NCI-H1930 (cell line): ENCODE results near the gene LRP1.

Source experiments
- DNase-seq, 2 experiments: peaks; one replicate each; lab custom pipeline; 2025; lab: John Stamatoyannopoulos, UW

LRP1 gene

DNA sequence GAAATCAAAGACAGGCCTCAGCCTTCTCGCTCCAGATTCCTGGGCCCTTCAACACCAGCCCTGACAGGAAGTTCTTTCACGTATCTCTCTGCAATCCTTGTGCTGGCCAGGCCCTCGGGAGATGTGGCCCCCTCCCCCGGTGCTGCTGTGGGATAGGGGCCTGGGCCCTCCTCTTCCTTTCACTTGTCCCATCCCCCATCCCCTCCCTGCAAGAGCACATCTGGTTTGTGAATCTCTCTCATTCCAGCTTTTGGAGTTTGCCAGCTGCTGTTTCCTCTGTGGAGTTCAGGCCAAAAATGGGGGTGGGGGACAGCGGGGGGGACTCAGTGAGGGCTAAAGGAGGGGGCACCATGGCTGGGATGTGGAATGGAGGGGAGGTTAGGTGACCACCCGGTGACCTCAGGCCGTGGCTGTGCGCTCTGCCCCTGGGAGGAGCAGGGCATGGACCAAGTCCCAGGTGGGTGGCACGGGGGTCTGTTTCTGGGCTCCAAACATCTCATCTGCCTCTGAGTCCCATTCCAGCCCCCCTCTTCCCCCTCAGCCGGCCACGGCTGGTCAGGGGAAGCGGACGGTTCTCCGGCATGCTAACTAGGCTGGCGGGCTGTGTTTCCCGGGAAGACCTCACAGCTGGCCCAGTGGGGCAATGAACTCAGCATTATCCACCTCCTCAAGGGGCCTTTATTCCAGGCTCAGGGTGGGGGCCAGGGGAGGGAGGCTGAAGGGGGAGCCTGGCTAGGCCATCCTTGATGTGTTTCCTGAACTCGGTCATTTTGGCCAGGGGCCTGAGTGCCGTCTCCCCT lies 7.4 kb downstream of the LRP1 start:
- no peak for DNase-seq

DNA sequence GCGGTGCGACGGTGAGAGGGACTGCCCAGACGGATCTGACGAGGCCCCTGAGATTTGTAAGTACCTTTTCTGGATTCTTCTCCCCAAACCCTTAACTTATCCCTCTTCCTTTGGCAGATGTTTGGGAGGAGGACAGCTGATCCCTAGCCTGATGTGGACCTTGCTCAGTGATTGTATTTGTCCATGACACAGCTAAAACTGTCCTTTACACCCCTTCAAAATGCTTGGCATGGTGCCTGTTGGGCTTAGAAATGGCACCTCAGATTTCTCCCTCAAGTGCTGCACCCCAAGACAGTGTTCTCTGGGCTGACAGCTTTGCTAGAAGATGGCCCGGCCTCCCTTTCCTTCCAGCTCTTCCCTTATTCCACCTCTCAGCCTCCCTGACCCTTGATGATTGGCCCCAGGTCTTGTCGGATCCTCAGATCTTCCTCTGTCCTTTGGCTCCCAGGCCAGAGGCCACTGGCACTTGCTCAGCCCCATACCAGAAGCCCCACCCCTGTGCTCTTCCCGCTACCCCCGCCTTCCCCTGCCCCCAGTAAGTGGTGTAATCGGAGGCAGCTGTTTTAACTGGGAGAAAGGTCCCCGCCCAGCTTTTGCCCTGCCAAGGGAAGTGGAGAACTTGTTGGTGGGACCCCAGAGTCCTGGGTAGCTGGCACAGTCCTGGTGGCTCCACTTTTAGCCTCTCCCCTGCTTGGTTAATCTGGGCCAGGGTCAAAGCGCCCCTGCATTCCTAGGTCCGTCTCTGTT lies 10.4 kb downstream of the LRP1 start:
- no peak for DNase-seq

DNA sequence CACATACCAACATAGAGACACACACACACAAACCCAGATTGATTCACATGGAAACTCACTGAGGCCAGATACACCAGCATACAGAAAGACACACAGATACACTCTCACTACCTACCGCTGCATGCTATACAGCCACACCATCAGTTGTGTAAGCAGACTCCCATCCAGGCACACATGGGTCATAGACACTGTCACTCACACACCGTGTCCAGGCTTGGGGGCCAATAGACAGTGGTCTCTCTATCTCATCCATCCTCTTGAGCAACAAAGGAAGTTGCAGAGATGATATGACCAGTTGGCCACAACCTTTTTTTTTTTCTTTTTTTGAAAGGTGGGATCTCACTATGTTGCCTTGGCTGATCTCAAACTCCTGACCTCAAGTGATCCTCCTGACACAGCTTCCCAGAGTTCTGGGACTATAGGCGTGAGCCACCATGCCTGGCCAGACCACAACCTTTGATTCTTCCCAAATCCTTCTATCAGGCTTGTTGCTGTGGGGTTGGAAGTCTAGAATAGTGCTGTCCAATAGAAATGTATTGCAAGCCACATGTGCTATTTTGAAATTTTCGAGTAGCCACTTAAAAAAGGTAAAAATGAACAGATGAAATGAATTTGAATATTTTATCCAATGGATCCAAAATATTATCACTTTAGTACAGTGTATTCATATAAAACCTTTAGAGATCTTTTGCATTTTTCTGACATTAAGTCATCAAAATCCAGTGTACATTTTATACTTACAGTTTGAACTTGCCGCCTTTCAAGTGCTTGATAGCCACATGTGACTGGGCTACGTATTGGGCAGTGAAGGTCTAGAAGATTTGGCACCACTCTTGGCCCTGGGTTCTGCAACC lies 11.7 kb downstream of the LRP1 start:
- no peak for DNase-seq

DNA sequence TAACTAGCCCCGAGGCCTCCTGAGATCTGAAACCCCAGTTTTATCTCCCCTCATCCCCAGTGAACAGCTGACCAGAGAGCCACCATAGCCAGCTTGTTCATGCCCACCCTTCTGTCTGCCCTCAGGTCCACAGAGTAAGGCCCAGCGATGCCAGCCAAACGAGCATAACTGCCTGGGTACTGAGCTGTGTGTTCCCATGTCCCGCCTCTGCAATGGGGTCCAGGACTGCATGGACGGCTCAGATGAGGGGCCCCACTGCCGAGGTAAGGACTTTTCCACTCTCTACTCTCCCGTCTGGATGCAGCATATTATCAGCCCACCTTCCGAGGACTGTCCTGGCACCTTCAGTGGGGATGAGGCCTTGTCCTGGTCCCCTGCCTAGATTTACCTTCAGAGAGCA lies 13.0 kb downstream of the LRP1 start:
- DNase-seq, result no peak

DNA sequence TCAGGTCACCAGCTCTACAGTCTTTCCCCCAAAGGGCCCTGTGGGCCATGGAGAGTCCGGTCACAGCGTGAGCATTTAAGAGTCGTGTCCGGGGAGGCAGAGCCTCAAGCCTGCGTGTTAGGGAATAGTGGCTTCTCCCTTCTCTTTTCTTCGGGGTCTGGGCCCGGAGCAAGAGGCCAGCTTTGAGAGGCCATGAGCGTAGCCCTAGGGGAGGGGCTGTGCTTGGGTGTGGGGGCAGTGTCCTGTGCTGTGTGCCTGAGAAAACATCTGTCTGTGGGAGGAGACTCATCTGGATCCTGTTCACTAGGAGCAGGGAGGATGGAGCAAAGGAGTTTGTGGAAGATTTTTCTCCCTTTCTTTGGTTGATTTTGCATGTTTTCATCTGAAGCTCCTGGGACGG lies 13.8 kb downstream of the LRP1 start:
- no peak for DNase-seq

DNA sequence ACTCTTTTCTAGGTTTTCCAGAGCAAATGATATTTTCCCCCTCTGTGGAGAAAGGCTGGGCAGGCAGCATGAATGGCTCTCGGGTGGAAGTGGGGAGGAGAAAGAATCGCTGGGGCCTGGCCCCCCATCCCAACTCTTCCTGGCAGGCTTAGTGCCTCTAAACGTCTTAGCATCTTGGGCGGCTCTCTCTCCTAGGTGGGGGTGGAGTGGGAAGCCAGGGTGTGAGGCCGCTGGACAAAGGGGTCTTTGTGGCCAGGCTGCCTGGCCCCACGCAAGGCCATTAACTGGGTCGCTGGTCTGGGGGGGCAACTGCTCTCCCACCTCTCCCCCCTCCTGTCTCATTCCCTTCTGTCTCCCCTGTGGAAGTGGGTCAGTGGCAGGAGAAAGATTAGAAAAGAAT lies 14.4 kb downstream of the LRP1 start:
- DNase-seq, result no peak

DNA sequence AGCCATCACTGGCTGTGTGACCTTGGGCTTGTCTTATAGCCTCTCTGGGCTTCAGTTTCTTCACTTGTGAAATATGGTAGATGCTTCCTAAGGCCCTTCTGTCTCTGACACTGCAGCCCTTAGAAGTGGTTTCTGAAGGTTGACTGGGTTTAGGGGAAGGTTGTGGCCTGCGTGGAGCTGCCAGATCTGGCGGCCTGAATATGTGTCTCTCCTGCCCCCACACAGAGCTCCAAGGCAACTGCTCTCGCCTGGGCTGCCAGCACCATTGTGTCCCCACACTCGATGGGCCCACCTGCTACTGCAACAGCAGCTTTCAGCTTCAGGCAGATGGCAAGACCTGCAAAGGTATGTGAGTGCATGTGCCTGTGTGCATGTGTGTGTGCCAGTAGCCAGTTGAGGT lies 15.2 kb downstream of the LRP1 start:
- DNase-seq, result no peak

DNA sequence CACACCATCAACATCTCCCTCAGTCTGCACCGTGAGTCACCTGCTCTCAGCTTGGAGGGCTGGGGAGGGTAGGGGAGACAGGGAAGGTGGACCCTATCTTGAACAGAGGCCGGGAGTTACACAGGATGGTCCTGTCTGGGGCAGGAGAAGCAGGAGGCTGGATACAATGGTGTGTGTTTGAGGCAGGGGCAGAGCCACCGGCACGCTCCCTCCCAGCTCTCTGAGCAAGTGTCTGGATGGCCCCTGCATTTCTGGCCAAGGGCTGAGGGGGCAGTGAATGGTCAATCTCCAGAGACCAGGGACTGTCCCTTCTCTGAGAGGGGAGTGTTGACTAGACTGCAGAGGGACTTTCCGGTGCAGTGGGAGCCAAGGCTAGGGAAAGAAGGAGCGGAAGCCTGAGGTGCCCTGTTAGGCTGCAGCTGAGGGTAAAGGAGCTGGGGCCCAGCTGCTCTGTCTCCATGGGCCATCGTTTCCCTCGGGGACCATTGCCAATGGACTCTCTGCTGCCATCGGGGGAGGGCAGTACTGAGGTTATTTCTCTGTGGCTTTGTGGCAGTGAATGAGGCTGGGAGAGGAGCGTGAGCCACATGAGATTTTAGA lies 17.3 kb downstream of the LRP1 start:
- DNase-seq, result no peak

DNA sequence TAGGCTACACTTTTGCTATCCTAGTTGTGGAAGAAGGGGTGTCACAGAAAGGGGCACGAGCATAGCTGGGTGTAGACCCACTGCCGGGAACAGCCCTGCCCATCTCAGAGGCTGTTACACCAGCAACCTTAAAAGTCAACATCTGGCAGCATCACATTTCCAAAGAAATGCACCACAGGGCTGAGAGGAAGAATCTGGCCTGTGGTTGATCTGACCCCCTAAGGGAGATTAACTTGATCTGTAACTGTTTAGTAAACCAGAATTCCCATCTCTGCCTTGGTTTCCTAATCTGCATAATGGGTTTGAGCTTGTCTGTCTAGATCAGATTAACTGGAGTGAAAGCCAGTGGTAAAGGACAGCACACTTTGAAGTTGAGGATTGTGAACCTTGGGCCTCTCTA lies 17.8 kb downstream of the LRP1 start:
- DNase-seq, result no peak

DNA sequence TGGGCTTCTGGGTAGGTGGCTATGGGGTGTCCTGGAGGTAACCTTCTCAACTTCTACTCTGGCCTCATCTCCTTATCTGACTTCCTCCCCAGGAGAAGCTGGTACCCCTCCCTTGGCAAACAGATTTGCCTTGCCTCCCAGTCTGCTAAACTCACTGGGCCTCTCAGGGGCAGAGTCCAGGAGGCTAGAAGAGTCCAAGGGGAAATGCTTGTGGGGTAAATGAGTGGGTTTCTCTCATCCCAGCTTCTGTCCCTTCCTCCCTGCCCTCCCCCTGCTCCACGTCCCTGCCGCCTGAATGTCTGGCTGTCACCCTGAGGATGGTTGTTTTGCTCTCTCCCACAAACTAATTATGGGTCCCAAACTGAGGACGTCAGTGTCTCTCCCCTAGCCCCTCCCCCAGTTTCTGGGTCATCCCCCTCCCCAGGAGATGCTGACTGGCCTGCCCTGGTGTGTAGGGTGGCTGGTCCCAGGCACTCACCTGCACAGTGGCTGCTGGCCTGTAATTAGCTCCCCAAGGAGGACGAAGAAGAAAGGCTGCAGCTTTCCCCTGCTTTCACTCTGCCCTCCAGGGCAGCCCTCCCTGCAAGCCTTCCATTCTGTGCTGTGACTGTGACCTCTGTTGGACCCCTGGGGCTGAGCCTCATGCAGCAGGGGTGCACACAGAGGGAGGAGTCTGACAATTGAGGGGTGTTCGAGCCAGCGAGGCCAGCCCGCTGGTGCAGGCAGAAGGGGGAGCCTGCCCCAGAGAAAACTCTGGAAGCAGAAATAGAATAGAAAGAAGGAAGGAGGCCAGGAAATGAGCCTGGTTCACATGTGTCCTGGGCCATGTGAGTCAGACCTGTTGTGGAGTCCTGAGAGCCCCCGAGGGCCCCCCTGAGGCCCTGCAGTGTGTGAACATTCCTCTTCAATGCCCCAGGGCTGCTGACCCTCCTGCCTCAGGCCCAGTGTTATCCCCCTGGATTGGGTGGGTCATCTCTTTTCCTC lies 19.0 kb downstream of the LRP1 start, which contains the start of gene LRP1-AS:
Gene LRP1-AS (minus strand): TSS at position 659 of the 984 bp plus-strand sequence.
- no peak for DNase-seq

DNA sequence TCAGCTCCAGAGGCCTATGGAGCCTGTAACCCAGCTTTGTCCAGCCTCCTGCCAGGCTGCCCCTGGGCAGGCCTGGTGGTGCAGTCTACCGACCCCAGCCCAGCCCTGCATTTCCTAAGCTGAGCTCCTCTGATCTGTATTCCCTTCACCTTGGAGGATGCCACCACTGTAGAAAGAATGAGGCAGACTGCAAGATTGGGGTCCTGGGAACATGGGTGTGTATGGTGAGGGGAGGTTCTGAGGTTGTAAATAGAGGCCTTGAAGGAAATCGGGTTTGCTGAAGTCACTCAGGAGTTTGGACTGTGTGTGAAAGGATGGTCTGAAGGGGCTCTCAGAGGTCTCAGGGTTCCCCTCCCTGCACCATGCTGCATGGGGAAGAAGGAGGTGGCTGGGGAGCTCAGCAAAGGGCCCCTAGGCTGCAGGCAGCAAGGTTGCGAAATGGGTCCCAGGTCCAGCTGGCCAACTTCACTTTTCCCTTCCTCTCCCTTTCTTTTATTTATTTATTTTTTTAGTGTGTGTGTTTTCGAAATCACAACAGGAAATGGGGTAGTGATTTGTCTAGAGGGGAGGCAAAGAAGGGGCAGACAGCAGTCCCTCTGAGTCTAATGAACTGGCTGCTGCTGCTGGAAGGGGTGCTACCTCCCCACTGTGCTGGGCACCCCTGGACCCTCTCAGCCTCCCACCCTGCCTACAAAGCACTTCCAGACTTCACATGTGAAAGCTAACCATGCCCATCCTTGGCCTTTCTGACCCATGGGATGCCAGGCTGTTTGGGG lies 20.4 kb downstream of the LRP1 start:
- no peak for DNase-seq

DNA sequence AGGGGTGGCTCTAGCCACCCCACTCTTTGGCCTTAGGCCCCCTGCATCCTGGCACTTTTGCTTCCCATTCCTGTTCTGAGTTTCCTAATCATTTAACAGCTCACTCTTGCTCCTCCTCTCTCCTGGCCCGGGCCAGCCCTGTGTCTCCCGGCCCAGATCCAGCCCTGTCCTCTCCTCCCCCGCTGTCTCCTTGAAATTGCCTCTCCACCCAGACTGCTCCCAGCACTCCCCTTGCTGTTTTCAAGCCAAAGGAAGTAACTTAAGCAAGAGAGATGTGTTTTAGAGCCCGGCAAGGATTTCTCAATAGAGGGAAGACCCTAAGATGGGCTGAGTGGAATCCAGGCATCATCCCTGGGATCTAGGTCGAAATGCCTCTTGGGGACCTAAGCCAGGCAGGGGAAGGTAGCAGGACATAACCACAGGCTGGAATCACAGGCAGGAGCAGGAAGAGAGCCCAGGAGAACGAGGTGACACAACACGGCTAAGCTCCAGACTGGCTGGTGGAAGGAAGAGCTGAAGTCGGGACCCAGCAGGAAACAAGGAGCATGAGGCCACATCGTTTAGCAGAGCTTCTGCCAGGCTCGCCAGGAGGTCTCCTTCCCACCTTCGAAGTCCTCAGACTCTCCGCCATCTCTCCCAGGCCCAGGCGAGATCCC lies 21.1 kb downstream of the LRP1 start:
- DNase-seq, result no peak

DNA sequence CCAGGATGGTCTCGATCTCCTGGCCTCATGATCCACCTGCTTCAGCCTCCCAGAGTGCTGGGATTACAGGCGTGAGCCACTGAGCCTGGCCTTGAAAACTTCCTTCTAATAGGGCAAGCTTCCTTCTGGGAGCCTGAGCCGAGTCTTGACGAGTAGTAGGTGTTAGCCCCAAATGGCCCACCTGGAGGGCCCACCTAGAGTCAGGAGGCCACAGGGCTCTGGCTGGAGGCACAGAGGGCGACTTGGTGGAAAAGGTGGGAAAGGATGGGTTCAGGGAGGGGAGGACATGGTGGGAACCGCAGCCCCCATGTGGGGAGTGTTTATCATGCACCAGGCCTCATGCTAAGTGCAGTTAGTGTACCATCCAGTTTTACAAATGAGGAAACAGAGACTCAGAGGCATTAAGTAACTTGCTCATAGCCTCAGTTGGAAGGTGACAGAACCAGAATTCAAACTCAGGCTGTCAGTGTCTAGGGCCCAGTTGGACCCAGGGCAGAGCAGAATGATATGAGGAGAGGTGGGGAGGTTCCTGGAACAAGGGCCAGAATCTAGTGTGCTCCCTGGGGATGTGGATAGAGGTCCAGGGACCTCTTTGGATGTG lies 22.2 kb downstream of the LRP1 start:
- no peak for DNase-seq

DNA sequence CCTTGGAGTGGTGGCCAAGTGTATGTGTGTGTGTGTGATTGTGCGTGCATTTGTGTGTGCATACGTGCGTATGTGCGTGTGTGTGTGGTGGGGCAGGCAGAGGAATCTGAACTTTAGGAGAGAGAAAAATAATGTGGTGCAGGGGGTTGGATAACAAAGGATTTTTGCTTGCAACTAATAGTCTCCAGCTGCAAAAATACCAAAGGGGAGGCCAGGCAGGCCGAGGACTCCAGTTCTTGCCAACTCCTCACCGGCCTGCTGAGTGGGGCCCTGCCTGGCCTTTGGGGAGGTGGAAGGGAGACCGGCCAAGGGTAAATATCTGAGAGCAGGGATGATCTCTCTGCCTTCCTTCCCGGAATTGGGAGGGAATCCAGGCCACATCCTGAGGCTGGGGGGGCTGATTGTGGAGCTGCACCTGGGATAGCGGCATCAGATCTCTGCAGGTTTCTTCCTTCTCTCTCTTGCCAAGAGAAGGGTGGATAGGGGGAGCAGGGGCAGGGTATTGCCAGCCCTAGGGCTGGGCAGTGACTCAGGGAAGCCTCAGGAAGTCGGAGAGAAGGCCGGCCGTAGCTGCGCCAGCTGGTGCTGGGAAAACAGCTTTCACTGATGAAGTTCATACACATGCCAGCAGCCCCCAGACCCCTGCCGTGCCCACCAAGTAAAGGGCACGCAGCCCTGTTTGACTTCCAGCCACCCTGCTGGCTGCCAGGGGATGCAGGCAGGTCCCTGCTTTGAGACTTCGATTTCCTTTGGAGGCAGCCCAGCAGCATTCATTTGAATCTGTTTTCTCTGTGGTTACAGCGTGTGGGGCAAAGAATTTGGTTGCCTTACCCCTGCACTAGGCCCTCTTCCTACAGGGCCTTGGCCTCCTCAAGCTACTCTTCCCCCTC lies 23.7 kb downstream of the LRP1 start:
- no peak for DNase-seq

DNA sequence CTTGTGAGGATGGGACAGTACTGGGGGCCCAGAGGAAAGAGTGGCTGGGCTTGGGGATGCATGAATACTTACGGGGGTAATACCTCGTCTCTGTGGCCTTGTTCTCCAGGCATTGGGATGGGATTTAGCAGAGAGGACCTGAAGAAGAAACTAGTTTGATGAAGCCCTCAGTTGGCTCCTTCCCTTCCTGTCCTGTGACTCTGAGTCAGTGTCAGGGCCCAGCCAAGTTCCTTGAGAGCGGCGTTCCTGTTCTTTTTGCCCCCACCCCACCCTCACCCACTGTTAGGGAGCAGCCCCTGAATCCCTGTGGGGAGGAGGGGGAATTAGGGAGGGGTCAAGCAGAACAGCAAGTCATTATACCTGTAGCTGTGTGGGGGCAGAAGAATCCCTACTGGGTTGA lies 24.4 kb downstream of the LRP1 start:
- no peak for DNase-seq

DNA sequence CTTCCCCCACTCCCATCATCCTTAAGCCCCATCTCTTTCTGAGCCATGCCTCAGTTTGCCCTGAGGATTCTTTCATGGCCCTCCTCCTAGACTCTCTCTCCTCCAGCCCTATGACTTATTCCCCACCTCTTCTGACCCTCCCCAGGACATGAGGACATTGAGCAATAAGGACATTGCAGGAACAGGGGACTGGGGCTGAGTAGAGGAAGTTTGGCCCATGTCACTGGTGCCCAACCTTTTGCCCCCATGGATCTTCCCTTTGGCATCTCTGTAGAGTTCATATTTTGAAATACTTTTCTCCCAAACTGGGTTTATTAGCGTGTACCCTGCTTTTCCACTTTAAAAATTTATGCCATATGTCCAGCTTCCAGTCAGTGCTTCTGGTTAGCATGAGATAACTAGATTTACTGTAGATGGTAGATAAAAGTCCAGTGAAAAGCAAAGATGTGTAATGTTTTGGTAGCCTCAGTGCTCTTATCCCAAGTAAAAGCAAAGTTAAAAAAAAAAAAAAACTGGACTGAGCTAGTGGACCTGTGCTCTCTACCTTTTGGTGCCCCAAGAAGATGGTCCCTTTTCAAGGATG lies 25.2 kb downstream of the LRP1 start:
- DNase-seq, result no peak

DNA sequence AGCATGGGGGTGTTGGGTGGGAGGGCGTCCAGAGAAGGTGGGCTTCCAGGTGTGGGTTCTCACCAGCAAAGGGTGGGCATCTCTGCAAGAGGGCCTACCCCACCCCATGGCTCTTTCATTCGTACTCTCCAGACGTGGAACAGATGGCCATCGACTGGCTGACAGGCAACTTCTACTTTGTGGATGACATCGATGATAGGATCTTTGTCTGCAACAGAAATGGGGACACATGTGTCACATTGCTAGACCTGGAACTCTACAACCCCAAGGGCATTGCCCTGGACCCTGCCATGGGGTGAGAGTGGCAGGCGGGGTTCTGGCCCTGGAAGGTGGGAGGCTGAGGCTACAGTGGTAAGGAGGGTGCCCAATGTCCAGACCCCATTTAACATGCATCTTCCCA lies 25.8 kb downstream of the LRP1 start:
- no peak for DNase-seq
